Measurements from ENCODE around the gene FASTKD3. TPM values are rescaled to one million over a fixed set of nuclear protein-coding genes. Genes with fewer than 3 reads are reported as not detected.

FASTKD3 gene
- total and polyA plus RNA-seq, 2 donors (not counting 1 experiment from before 2014, with no cell fraction given), result 6.6 to 10.0 TPM

GRCh38 chr5:7813007-7813406 is 55.8 kb downstream of the FASTKD3 start:
- Histone ChIP-seq H2AFZ (ENCODE audit: insufficient read depth, low read depth, low read length, poor library complexity, severe bottlenecking) (no peak overlapping the region), H3K27me3 (replicated peaks in 1 of 4; ENCODE audit: control extremely low read depth in 1 of 4, control insufficient read depth in 3 of 4, insufficient read depth in 4 of 4, low read length in 3 of 4) (peaks cover 0 to 19% (median 4%) of the 10 kb centered on the region in 4 experiments), H3K27ac (ENCODE audit: low read length in 2 of 2) (no peak overlapping the region), H3K4me2 (replicated peaks; ENCODE audit: low read depth, low read length, poor library complexity, severe bottlenecking) (no peak overlapping the region), H3K79me2 (ENCODE audit: control insufficient read depth, insufficient read depth, low read length) (no peaks in the 10 kb centered on the region), H3K9me3 (ENCODE audit: control extremely low read depth in 1 of 3, control insufficient read depth in 2 of 3, insufficient read depth in 1 of 3, low read length in 2 of 3) (no peaks in the 10 kb centered on the region), H3K36me3 (replicated peaks in 1 of 2; ENCODE audit: control extremely low read depth in 1 of 2, control insufficient read depth in 1 of 2, extremely low read depth in 1 of 2, insufficient read depth in 2 of 2, low read length in 1 of 2) (no peaks in the 10 kb centered on the region), H4K20me1 (ENCODE audit: control insufficient read depth, insufficient read depth, low read length, poor library complexity, severe bottlenecking) (no peaks in the 10 kb centered on the region), H3K9ac (ENCODE audit: low read length) (no peak overlapping the region), H3K4me3 (ENCODE audit: control extremely low read depth in 1 of 5, extremely low read depth in 1 of 5, insufficient read depth in 1 of 5, low read depth in 2 of 5, low read length in 4 of 5) (no peak overlapping the region), H3K4me1 (ENCODE audit: control insufficient read depth in 2 of 2, insufficient read depth in 2 of 2, low read length in 2 of 2) (peaks cover 0 to 5% of the 10 kb centered on the region in 2 donors)
- DNase-seq (no peak), ATAC-seq (ENCODE audit: low read depth) (no peak)
- Mint-ChIP-seq H3K27me3 (peaks cover 47% of the 10 kb centered on the region), H3K4me1 (no peaks in the 10 kb centered on the region), H3K9me3 (ENCODE audit: insufficient read depth) (no peaks in the 10 kb centered on the region), H3K4me3 (no peak overlapping the region), H3K27ac (no peak overlapping the region)
- no CpG with 5 or more reads among the region's 2 CpGs for WGBS (ENCODE audit: insufficient coverage)
- POLR2A ChIA-PET, result no interaction called here
- CTCF ChIA-PET, result interaction anchor here (1.2 kb wide), 1 partner anchor 20 kb away, joined by 3 read pairs; no protein-coding TSS in a partner anchor
- TF ChIP-seq, protein P1, sequence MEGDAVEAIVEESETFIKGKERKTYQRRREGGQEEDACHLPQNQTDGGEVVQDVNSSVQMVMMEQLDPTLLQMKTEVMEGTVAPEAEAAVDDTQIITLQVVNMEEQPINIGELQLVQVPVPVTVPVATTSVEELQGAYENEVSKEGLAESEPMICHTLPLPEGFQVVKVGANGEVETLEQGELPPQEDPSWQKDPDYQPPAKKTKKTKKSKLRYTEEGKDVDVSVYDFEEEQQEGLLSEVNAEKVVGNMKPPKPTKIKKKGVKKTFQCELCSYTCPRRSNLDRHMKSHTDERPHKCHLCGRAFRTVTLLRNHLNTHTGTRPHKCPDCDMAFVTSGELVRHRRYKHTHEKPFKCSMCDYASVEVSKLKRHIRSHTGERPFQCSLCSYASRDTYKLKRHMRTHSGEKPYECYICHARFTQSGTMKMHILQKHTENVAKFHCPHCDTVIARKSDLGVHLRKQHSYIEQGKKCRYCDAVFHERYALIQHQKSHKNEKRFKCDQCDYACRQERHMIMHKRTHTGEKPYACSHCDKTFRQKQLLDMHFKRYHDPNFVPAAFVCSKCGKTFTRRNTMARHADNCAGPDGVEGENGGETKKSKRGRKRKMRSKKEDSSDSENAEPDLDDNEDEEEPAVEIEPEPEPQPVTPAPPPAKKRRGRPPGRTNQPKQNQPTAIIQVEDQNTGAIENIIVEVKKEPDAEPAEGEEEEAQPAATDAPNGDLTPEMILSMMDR (IDR thresholded peaks at IDR 0.05), result no peak
- TF ChIP-seq EZH2 (IDR thresholded peaks at IDR 0.05; ENCODE audit: borderline replicate concordance, insufficient read depth, low read depth, low read length, poor library complexity, severe bottlenecking), result no peak
- intact Hi-C loops (cut with micrococcal nuclease), result no loop called here

DNA sequence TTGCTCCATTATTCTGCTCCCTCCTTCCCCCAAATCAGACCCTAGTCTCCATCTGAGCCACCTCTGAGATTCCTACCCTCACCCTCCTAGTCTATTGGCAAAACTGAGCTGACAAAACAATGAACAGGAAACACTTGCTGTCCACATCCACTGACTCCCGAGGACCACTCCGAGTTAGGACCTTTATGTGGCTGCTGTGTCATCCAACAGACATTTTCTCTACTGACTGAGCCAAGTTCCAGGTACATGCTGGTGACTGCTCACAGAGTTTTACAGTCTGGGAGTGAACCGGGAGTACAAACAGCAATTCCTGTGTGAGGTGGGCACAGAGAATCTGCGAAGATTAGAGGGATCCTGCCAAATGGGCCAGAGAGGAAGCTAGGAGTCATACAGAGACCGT is 57.1 kb downstream of the FASTKD3 start:
- H3K27ac Mint-ChIP-seq, result no peak overlapping the region
- POLR2A ChIA-PET, result no interaction called here
- H3K27me3 Mint-ChIP-seq, result peaks cover 44% of the 10 kb centered on the region
- intact Hi-C loops (cut with micrococcal nuclease), result no loop called here
- H3K4me2 ChIP-seq (replicated peaks; ENCODE audit: low read depth, low read length, poor library complexity, severe bottlenecking), result no peak overlapping the region
- no peak overlapping the region for H3K27ac ChIP-seq (ENCODE audit: low read length in 2 of 2)
- no peaks in the 10 kb centered on the region for H4K20me1 ChIP-seq (ENCODE audit: control insufficient read depth, insufficient read depth, low read length, poor library complexity, severe bottlenecking)
- TF ChIP-seq EZH2 (IDR thresholded peaks at IDR 0.05; ENCODE audit: borderline replicate concordance, insufficient read depth, low read depth, low read length, poor library complexity, severe bottlenecking), result no peak
- TF ChIP-seq, protein P1 (IDR thresholded peaks at IDR 0.05), result no peak
- H3K4me1 ChIP-seq (ENCODE audit: control insufficient read depth in 2 of 2, insufficient read depth in 2 of 2, low read length in 2 of 2), result peaks cover 0 to 5% of the 10 kb centered on the region in 2 donors
- H3K79me2 ChIP-seq (ENCODE audit: control insufficient read depth, insufficient read depth, low read length), result no peaks in the 10 kb centered on the region
- no peak overlapping the region for H3K9ac ChIP-seq (ENCODE audit: low read length)
- no peaks in the 10 kb centered on the region for H3K36me3 ChIP-seq (replicated peaks in 1 of 2; ENCODE audit: control extremely low read depth in 1 of 2, control insufficient read depth in 1 of 2, extremely low read depth in 1 of 2, insufficient read depth in 2 of 2, low read length in 1 of 2)
- H2AFZ ChIP-seq (ENCODE audit: insufficient read depth, low read depth, low read length, poor library complexity, severe bottlenecking), result no peak overlapping the region
- DNase-seq, result no peak
- 58% methylated on average over 4 of the region's 5 CpGs for WGBS (ENCODE audit: insufficient coverage)
- no peak for ATAC-seq (ENCODE audit: low read depth)
- H3K4me1 Mint-ChIP-seq, result no peaks in the 10 kb centered on the region
- peaks cover 0 to 19% (median 4%) of the 10 kb centered on the region in 4 experiments for H3K27me3 ChIP-seq (replicated peaks in 1 of 4; ENCODE audit: control extremely low read depth in 1 of 4, control insufficient read depth in 3 of 4, insufficient read depth in 4 of 4, low read length in 3 of 4)
- H3K4me3 ChIP-seq (ENCODE audit: control extremely low read depth in 1 of 5, extremely low read depth in 1 of 5, insufficient read depth in 1 of 5, low read depth in 2 of 5, low read length in 4 of 5), result no peak overlapping the region
- CTCF ChIA-PET, result no interaction called here
- no peak overlapping the region for H3K4me3 Mint-ChIP-seq
- no peaks in the 10 kb centered on the region for H3K9me3 Mint-ChIP-seq (ENCODE audit: insufficient read depth)
- no peaks in the 10 kb centered on the region for H3K9me3 ChIP-seq (ENCODE audit: control extremely low read depth in 1 of 3, control insufficient read depth in 2 of 3, insufficient read depth in 1 of 3, low read length in 2 of 3)

Other genes starting within 250 kb of the FASTKD3 start
- gene CFAP90, start 17.9 kb downstream of the FASTKD3 start, total RNA-seq, result not detected in 2 replicates
- gene CFAP90, start 17.9 kb downstream of the FASTKD3 start, polyA plus RNA-seq, result not detected in 2 replicates
- 60.5 and 67.8 TPM in 2 replicates for gene MTRR, start 117 bp upstream of the FASTKD3 start, total RNA-seq
- 25.5 and 41.0 TPM in 2 replicates for gene MTRR, start 117 bp upstream of the FASTKD3 start, polyA plus RNA-seq